HG03521 (cell line): Measurements from ENCODE around the gene USP4.
A peak's percentile ranks its signal among the peaks of the same experiment; 100 is the strongest.

Experiments
- ATAC-seq: cut with Tn5 transposase; IDR thresholded peaks from one replicate; pipeline ENCODE4 v1.9.1; 2021; ENCODE audit warnings: mild to moderate bottlenecking, moderate library complexity; ENCODE audit not compliant: unreplicated experiment

Gene USP4

GRCh38 chr3:49296781-49297411, 43.0 kb downstream of the USP4 start:
- ATAC-seq = no peak

GRCh38 chr3:49295489-49296058, 44.3 kb downstream of the USP4 start:
- no peak for ATAC-seq

GRCh38 chr3:49294343-49294742, 45.5 kb downstream of the USP4 start:
- no peak for ATAC-seq

DNA sequence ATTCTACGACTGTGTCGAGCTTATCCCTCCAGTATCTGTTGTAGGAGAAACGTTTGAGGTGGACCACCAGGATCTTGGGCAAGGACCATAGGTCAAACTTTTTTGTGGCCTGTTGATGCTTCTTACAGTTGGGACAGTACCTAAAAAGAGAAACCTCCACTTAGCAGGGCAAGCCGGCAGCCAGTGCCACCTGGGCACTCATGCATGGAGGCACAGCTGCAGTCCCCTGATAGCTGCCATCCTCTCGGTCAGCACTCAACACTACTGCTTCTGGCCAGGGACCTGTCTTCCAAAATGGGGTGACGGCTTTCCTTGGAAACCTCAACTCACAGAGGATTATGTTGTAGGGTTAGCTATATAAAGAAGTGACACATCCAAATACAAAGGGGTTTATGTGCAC, 55.9 kb downstream of the USP4 start:
- no peak for ATAC-seq

- no peak for ATAC-seq
Observed at GRCh38 chr3:49279376-49279775, 60.5 kb downstream of the USP4 start.

DNA sequence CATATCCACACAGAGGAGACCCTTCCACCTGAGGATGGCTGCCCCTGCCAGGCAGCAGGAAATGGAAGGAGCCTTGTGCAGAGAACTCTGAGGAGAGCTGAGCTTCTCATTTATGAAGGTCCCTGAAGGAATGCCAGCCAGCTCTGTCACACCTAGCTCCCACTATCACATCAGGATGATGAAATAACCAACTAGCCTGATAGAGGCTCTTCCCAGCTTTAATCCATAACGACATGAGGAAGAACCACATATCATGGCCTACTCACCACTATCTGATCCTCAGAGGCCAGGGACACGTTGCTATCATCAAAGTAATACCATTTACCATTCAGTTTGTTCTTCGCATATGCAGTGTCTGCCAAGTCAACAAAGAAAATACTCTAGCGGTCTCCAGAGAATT, 61.3 kb downstream of the USP4 start:
- ATAC-seq = no peak

GRCh38 chr3:49277383-49277775, 62.5 kb downstream of the USP4 start:
- no peak for ATAC-seq

- peak; percentile 69 for ATAC-seq
Observed at GRCh38 chr3:49276475-49277382, 63.1 kb downstream of the USP4 start, which contains the start of gene C3orf62. TSS of gene C3orf62 (minus strand) at chr3:49277232. CDS start at chr3:49276872, 360 bp downstream.

DNA sequence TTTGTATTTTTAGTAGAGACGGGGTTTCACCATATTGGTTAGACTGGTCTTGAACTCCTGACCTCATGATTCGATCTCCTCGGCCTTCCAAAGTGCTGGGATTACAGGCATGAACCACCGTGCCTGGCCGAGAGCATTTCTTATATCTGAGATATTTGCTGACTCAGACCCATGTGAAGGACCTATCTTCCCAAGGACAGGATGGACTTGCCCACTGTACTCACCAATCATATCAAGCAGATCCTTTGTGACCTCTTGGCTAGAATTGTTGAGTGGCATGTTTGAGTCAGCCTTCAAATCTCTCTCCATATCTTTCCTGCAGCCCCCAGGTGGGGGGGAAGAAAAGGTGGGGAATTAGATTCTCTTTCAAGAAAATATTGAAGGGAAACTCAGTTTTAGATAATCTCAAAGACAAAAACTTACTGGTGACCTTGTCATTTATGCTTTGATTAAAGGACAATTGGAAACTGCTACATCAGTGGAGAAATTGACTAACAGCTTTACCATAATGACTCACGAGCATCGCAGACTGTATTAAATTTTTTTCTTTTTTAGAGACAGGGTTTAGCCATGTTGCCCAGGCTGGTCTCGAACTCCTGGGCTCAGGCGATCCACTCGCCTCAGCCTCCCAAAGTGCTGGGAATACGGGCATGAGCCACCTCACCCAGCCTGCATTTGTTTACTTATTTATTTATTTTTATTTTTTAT, 65.9 kb downstream of the USP4 start:
- ATAC-seq = no peak

GRCh38 chr3:49271047-49271446, 68.8 kb downstream of the USP4 start:
- no peak for ATAC-seq

DNA sequence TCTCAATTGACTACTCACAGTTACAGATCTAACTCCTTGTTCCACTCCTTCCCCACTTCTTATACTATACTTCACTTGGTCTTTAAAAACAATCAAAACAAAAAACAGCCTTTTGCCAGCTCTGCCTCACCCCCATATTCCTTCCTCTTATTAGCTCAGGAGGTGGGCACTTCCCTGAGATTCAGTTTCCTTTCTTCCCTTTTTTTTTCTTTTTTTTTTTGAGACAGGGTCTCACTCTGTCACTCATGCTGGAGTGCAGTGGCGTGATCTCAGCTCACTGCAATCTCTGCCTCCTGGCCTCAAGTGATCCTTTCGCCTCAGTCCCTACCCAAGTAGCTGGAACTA, 69.7 kb downstream of the USP4 start:
- no peak for ATAC-seq

- no peak for ATAC-seq
Observed at GRCh38 chr3:49269443-49270155, 70.3 kb downstream of the USP4 start.

- no peak for ATAC-seq
Observed at GRCh38 chr3:49266410-49267095, 73.3 kb downstream of the USP4 start.

GRCh38 chr3:49265661-49266386, 74.0 kb downstream of the USP4 start:
- no peak for ATAC-seq

- ATAC-seq = no peak
Observed at GRCh38 chr3:49263159-49263889, 76.5 kb downstream of the USP4 start.

DNA sequence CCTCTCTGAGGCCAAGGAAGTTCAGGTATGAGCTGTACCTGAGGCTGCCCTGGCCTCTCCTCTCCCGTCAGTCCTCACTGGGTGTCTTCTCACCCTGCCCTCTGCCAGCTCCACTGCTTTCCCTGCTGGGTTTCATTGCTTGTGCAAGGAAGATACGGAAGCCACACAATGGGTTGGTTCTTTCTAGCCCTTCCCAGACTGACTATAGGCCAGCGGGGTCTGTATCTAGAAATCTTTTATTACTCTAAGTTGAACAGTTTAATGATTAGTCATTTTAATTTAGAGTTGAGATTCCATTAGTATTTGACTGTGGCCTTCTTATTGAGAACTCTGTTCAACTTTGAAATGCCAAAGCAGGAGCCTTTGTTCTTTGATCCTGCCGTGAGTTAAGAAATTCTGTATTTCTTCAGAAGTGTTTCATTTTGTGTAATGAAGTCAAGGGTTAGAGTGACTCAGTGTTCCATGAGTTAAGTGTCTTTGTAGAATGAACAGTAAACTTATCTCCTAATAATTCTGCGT, 79.0 kb downstream of the USP4 start:
- no peak for ATAC-seq

- ATAC-seq = no peak
Observed at GRCh38 chr3:49257187-49257586, 82.7 kb downstream of the USP4 start.

DNA sequence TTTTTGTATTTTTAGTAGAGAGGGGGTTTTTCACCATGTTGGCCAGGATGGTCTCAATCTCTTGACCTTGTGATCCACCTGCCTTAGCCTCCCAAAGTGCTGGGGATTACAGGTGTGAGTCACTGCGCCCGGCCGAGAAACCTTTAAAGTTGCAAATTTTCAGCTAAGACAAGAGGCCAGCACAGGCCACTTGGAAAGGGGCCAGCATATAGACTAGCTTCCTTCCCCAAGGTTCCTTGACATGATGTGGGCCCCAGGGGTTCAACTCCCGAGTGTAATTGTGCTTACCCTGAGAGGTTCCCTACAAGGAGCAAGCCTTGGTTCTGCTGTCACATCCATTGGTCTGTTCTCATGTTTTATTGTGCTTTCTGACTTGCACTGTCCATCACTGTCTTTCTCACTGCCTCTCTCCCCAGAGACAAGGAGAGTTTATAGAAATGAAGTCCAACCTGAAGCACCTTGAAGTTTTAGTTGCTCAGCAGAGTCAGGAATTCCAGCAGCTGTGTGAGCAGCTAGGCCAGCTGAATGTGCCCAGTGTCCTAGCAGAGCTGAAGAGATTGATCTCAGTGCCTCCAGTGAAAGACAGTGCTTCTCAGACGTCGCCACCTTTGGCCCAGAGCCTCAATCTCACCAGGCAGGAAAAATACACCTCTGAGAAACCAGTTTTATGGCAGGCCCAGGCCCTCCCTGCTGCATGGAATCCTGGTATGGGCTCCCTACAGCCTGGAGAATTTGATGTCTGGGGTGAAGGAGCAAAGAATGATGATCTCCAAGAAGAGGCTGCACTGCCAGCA, 83.9 kb downstream of the USP4 start:
- ATAC-seq = no peak
